ENCODE results near the gene PPP2R1B.

PPP2R1B gene

GRCh38 chr11:111765320-111765983 lies 737 bp downstream of the PPP2R1B start:
- Histone ChIP-seq H3K27ac (ENCODE audit: low read depth, low read length) (peak overlapping the region; percentile 79), H3K9ac (ENCODE audit: low read length) (peak overlapping the region; percentile 59)

GRCh38 chr11:111764621-111765020 lies 1.6 kb downstream of the PPP2R1B start:
- Histone ChIP-seq H3K9me3 (ENCODE audit: low read length) (no peaks in the 10 kb centered on the region), H3K27me3 (ENCODE audit: control insufficient read depth in 1 of 2, insufficient read depth in 2 of 2, low read length in 2 of 2) (no peaks in the 10 kb centered on the region), H3K36me3 (ENCODE audit: insufficient read depth, low read length) (peaks cover 27% of the 10 kb centered on the region), H3K27ac (ENCODE audit: low read depth, low read length) (no peak overlapping the region), H3K4me3 (ENCODE audit: low read depth in 1 of 2, low read length in 2 of 2) (peak overlapping the region in 1 of 2 donors; percentile 89), H3K9ac (ENCODE audit: low read length) (no peak overlapping the region), H3K4me1 (ENCODE audit: insufficient read depth, low read length) (peaks cover 21% of the 10 kb centered on the region)

More at GRCh38 chr11:111765320-111765983, 737 bp downstream of the PPP2R1B start:
- Histone ChIP-seq H3K4me3 (ENCODE audit: low read depth in 1 of 2, low read length in 2 of 2) (peak overlapping the region; percentile 76 to 89), H3K27me3 (ENCODE audit: control insufficient read depth in 1 of 2, insufficient read depth in 2 of 2, low read length in 2 of 2) (no peaks in the 10 kb centered on the region), H3K4me1 (ENCODE audit: insufficient read depth, low read length) (peaks cover 21% of the 10 kb centered on the region), H3K36me3 (ENCODE audit: insufficient read depth, low read length) (peaks cover 20% of the 10 kb centered on the region), H3K9me3 (ENCODE audit: low read length) (no peaks in the 10 kb centered on the region)

DNA sequence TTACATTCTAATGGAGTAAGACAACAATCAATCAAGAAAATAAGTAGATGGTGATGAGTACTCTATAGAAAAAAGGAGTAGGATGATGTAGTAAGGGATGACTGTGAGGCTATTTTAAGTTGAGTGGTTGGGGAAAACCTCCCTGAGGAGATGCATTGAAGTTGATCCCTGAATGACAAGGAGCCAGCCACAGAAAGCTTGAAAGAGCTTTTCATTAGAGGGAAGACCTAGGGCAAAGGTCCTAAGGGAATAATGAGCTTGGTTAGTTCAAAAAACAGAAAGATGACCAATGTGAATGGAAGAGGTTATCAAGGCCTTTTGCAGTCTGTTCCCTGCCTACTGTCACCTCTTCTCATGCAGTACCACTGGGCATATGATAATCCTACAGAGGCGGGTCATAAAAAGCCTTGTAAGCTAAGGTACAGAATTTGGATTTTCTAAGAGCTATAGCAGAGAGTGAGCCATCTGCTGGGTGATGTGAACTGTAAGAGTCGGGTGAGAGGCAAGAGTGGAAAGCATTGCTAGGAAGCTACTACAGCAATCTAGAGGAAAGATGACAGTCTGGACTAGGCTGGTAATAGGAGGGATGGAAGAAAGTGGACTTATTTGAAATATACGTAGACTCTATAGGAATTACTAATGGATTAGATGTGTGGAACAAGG lies 3.1 kb downstream of the PPP2R1B start:
- H3K4me1 ChIP-seq (ENCODE audit: insufficient read depth, low read length), result peaks cover 21% of the 10 kb centered on the region
- H3K27ac ChIP-seq (ENCODE audit: low read depth, low read length), result no peak overlapping the region
- no peaks in the 10 kb centered on the region for H3K9me3 ChIP-seq (ENCODE audit: low read length)
- H3K9ac ChIP-seq (ENCODE audit: low read length), result no peak overlapping the region
- H3K27me3 ChIP-seq (ENCODE audit: control insufficient read depth in 1 of 2, insufficient read depth in 2 of 2, low read length in 2 of 2), result no peaks in the 10 kb centered on the region
- H3K36me3 ChIP-seq (ENCODE audit: insufficient read depth, low read length), result peaks cover 40% of the 10 kb centered on the region
- H3K4me3 ChIP-seq (ENCODE audit: low read depth in 1 of 2, low read length in 2 of 2), result no peak overlapping the region

GRCh38 chr11:111762526-111762925 lies 3.7 kb downstream of the PPP2R1B start:
- Histone ChIP-seq H3K4me1 (ENCODE audit: insufficient read depth, low read length) (peaks cover 21% of the 10 kb centered on the region), H3K9me3 (ENCODE audit: low read length) (no peaks in the 10 kb centered on the region), H3K27me3 (ENCODE audit: control insufficient read depth in 1 of 2, insufficient read depth in 2 of 2, low read length in 2 of 2) (no peaks in the 10 kb centered on the region), H3K36me3 (ENCODE audit: insufficient read depth, low read length) (peaks cover 46% of the 10 kb centered on the region), H3K27ac (ENCODE audit: low read depth, low read length) (no peak overlapping the region), H3K9ac (ENCODE audit: low read length) (no peak overlapping the region), H3K4me3 (ENCODE audit: low read depth in 1 of 2, low read length in 2 of 2) (no peak overlapping the region)

GRCh38 chr11:111761036-111761435 lies 5.2 kb downstream of the PPP2R1B start:
- H3K4me1 ChIP-seq (ENCODE audit: insufficient read depth, low read length), result peaks cover 14% of the 10 kb centered on the region
- H3K27ac ChIP-seq (ENCODE audit: low read depth, low read length), result no peak overlapping the region
- H3K27me3 ChIP-seq (ENCODE audit: control insufficient read depth in 1 of 2, insufficient read depth in 2 of 2, low read length in 2 of 2), result no peaks in the 10 kb centered on the region
- no peak overlapping the region for H3K4me3 ChIP-seq (ENCODE audit: low read depth in 1 of 2, low read length in 2 of 2)
- H3K9me3 ChIP-seq (ENCODE audit: low read length), result no peaks in the 10 kb centered on the region
- H3K36me3 ChIP-seq (ENCODE audit: insufficient read depth, low read length), result peaks cover 50% of the 10 kb centered on the region
- no peak overlapping the region for H3K9ac ChIP-seq (ENCODE audit: low read length)

DNA sequence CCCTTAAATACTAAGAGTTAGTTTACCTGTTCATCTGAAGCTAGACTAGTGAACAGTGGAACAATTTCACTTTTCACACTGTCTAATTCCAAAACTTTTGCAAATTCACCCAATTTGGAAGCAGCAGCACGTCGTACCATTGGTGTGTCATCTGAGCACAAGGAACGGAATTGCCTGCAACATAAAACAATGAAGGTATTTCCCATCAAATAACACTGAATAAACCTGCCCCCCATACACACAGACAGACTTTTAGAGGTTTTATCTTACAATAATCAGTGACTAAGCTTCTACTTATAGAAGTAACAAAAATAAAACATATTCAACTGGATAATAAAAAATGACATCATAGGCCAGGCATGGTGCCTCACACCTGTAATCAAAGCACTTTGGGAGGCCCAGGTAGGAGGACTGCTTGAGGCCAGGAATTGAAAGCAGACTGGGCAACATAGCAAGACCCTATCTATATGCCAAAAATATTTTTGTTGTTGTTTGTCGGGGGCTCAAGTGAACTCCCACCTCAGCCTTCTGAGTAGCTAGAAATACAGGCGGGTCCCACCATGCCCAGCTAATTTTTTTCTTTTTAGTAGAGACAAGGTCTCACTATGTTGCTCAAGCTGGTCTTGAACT lies 6.3 kb downstream of the PPP2R1B start:
- Histone ChIP-seq H3K27me3 (ENCODE audit: control insufficient read depth in 1 of 2, insufficient read depth in 2 of 2, low read length in 2 of 2) (no peaks in the 10 kb centered on the region), H3K4me3 (ENCODE audit: low read depth in 1 of 2, low read length in 2 of 2) (no peak overlapping the region), H3K9ac (ENCODE audit: low read length) (no peak overlapping the region), H3K9me3 (ENCODE audit: low read length) (no peaks in the 10 kb centered on the region), H3K27ac (ENCODE audit: low read depth, low read length) (no peak overlapping the region), H3K4me1 (ENCODE audit: insufficient read depth, low read length) (peaks cover 10% of the 10 kb centered on the region), H3K36me3 (ENCODE audit: insufficient read depth, low read length) (peaks cover 55% of the 10 kb centered on the region)

DNA sequence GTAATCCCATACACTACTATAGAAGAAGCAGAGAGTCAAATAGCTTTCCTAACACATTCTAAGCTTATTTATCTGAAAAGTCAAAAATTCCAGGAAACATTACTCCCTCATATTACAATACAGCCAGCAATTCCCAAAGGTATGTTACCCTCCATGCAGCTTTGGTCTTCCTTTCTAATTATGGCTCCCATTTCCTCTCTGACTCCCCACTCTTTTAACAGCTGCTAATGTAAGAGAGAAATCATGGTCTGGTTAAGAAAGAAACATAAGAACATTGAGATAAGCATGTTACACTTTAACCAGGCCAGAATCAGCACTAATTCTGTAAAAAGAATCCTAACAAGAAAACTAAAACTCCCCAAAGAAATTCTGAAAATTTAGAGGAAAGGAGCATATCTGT lies 6.8 kb downstream of the PPP2R1B start:
- Histone ChIP-seq H3K27ac (ENCODE audit: low read depth, low read length) (no peak overlapping the region), H3K9me3 (ENCODE audit: low read length) (no peaks in the 10 kb centered on the region), H3K4me1 (ENCODE audit: insufficient read depth, low read length) (peaks cover 5% of the 10 kb centered on the region), H3K4me3 (ENCODE audit: low read depth in 1 of 2, low read length in 2 of 2) (no peak overlapping the region), H3K27me3 (ENCODE audit: control insufficient read depth in 1 of 2, insufficient read depth in 2 of 2, low read length in 2 of 2) (no peaks in the 10 kb centered on the region), H3K36me3 (ENCODE audit: insufficient read depth, low read length) (peaks cover 60% of the 10 kb centered on the region), H3K9ac (ENCODE audit: low read length) (no peak overlapping the region)

DNA sequence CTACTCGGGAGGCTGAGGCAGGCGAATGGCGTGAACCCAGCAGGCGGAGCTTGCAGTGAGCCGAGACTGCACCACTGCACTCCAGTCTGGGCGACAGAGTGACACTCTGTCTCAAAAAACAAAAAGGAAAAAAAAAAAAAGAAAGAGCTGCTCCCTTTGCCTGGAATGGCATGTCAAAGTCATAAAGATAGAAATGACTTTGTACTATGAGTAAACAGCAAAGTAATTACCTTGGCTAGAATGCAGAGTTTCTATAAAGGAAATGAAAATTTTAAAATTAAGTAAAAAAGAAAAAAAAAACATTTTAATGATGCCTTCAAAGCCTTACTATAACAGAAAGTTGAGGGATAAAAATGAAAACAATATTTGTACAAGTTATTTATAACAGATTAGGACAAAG lies 10.1 kb downstream of the PPP2R1B start:
- Histone ChIP-seq H3K27me3 (ENCODE audit: control insufficient read depth in 1 of 2, insufficient read depth in 2 of 2, low read length in 2 of 2) (no peaks in the 10 kb centered on the region), H3K4me1 (ENCODE audit: insufficient read depth, low read length) (no peaks in the 10 kb centered on the region), H3K27ac (ENCODE audit: low read depth, low read length) (no peak overlapping the region), H3K36me3 (ENCODE audit: insufficient read depth, low read length) (peaks cover 67% of the 10 kb centered on the region), H3K9me3 (ENCODE audit: low read length) (no peaks in the 10 kb centered on the region), H3K9ac (ENCODE audit: low read length) (no peak overlapping the region), H3K4me3 (ENCODE audit: low read depth in 1 of 2, low read length in 2 of 2) (no peak overlapping the region)

DNA sequence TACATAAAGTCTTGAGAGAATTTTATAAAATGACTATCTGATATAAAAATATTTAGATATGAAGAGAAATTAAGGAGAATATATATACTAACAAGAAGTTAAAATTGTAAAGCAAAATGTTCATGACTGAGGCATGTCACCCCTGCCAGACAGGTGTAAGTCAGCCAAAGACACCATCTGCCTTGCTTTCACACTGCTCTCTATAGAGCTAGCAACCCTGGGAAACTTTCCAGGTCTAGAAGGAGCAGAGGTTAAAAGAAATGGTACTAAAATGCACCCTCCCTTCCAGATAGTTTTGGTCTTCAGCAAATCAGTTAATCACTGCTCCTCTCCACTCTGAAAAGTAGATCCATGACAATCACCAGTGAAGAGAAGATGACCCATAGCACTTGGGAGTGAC lies 16.5 kb downstream of the PPP2R1B start:
- H3K9ac ChIP-seq (ENCODE audit: low read length), result no peak overlapping the region
- H3K27ac ChIP-seq (ENCODE audit: low read depth, low read length), result no peak overlapping the region
- peaks cover 63% of the 10 kb centered on the region for H3K36me3 ChIP-seq (ENCODE audit: insufficient read depth, low read length)

DNA sequence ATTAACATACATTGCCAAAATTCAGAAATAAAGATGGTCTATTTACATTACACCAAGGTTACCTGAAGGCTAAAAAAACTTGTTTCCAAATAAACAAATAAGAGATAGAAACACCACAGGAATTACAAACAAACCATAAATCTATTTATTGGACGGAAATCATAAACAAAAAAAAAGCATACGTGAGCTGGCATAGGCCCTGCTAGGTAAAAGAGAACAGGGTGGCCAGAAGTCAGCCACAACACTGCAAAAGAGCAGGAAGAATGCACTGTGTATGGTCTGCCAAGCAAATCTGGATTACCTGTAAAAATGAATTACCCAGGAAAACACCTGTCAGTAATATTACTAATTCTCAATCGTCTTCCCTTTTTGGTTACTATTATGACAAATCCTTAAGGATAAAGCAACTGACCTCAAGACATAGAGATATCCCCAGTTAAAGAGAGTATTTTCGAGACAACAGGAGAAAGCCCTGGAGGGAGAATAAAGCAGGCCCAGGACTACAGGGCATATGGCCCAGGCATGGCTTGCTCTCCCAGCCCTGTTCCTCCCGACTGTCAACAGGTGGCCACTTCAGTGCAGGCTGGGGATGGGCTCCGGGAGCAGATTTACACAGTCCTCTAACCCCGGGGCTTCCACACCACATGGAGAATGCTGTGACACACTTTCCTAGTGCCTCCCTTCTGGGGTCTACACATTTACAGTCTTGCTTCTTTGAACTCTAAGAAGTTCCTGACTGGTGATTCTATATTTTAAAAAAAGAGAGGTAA lies 18.0 kb downstream of the PPP2R1B start:
- Histone ChIP-seq H3K27me3 (ENCODE audit: control insufficient read depth in 1 of 2, insufficient read depth in 2 of 2, low read length in 2 of 2) (no peaks in the 10 kb centered on the region), H3K36me3 (ENCODE audit: insufficient read depth, low read length) (peaks cover 63% of the 10 kb centered on the region), H3K27ac (ENCODE audit: low read depth, low read length) (no peak overlapping the region), H3K4me3 (ENCODE audit: low read depth in 1 of 2, low read length in 2 of 2) (no peak overlapping the region), H3K9me3 (ENCODE audit: low read length) (no peaks in the 10 kb centered on the region), H3K4me1 (ENCODE audit: insufficient read depth, low read length) (peaks cover 13% of the 10 kb centered on the region), H3K9ac (ENCODE audit: low read length) (no peak overlapping the region)

More for the DNA sequence above, 16.5 kb downstream of the PPP2R1B start:
- Histone ChIP-seq H3K9me3 (ENCODE audit: low read length) (no peaks in the 10 kb centered on the region), H3K4me3 (ENCODE audit: low read depth in 1 of 2, low read length in 2 of 2) (no peak overlapping the region), H3K27me3 (ENCODE audit: control insufficient read depth in 1 of 2, insufficient read depth in 2 of 2, low read length in 2 of 2) (no peaks in the 10 kb centered on the region), H3K4me1 (ENCODE audit: insufficient read depth, low read length) (peaks cover 13% of the 10 kb centered on the region)
